GM23338 (cell line): ENCODE results near the gene C8G. TPM values are rescaled to one million over a fixed set of nuclear protein-coding genes. Genes with fewer than 3 reads are reported as not detected.

Experiments
- ATAC-seq: fragments of 200-7000 bp; cut with Tn5 transposase; 3 replicates; pipeline ENCODE4 v1.9.1; 2020
- DNase-seq: peaks from one replicate; pipeline ENCODE4 v3.0.0-alpha.2; 2015; ENCODE audit warnings: low spot score
- H2AFZ ChIP-seq: fragments of 200-600 bp; sonication (generic); 2 replicates; pipeline ENCODE4 v1.8.0; 2016; ENCODE audit warnings: antibody characterized with exemption, mild to moderate bottlenecking, moderate library complexity
- H3F3A ChIP-seq: fragments of 200-600 bp; sonication (generic); replicated peaks from 2 replicates; pipeline ENCODE4 v1.8.0; 2017; ENCODE audit warnings: antibody characterized with exemption, mixed run types, low read depth
- H3K27ac ChIP-seq: fragments of 200-600 bp; sonication (generic); 2 replicates; pipeline ENCODE4 v1.6.1; 2016; ENCODE audit warnings: low read depth
- H3K27me3 ChIP-seq: fragments of 200-600 bp; sonication (generic); 2 replicates; pipeline ENCODE4 v1.8.0; 2016; ENCODE audit warnings: mild to moderate bottlenecking, mixed run types, moderate library complexity; ENCODE audit not compliant: insufficient read depth
- H3K36me3 ChIP-seq: fragments of 200-600 bp; sonication (generic); 2 replicates; pipeline ENCODE4 v1.8.0; 2016; ENCODE audit warnings: mild to moderate bottlenecking; ENCODE audit not compliant: insufficient read depth
- H3K4me1 ChIP-seq: fragments of 200-600 bp; sonication (generic); 2 replicates; pipeline ENCODE4 v1.8.0; 2016; ENCODE audit warnings: mild to moderate bottlenecking, moderate library complexity; ENCODE audit not compliant: insufficient read depth
- H3K4me2 ChIP-seq: fragments of 200-600 bp; sonication (generic); 2 replicates; pipeline ENCODE4 v1.7.1; 2017; ENCODE audit warnings: mixed run types
- H3K4me3 ChIP-seq: fragments of 200-600 bp; sonication (generic); 2 replicates; pipeline ENCODE4 v1.6.1; 2016; ENCODE audit warnings: mixed run types
- H3K79me2 ChIP-seq: fragments of 200-600 bp; sonication (generic); replicated peaks from 2 replicates; pipeline ENCODE4 v1.8.0; 2017; ENCODE audit warnings: mild to moderate bottlenecking; ENCODE audit not compliant: insufficient read depth
- H3K9me2 ChIP-seq: fragments of 200-600 bp; sonication (generic); 2 replicates; pipeline ENCODE4 v1.8.0; 2017; ENCODE audit not compliant: insufficient read depth
- H4K20me1 ChIP-seq: fragments of 200-600 bp; sonication (generic); replicated peaks from 2 replicates; pipeline ENCODE4 v1.8.0; 2017; ENCODE audit warnings: mild to moderate bottlenecking; ENCODE audit not compliant: insufficient read depth
- H3K27ac Mint-ChIP-seq: 2 replicates; pipeline ENCODE4 v1.8.0; 2020; ENCODE audit warnings: inconsistent platforms, mild to moderate bottlenecking, moderate library complexity, mixed read lengths
- H3K27me3 Mint-ChIP-seq: 3 replicates; pipeline ENCODE4 v1.8.0; 2022; ENCODE audit warnings: low read depth, mild to moderate bottlenecking, moderate library complexity, mixed read lengths, inconsistent platforms; ENCODE audit not compliant: insufficient read depth, poor library complexity
- H3K36me3 Mint-ChIP-seq: 3 replicates; pipeline ENCODE4 v1.8.0; 2021; ENCODE audit warnings: low read depth, mild to moderate bottlenecking, inconsistent platforms, moderate library complexity, mixed read lengths
- H3K4me1 Mint-ChIP-seq: 3 replicates; pipeline ENCODE4 v1.8.0; 2020; ENCODE audit warnings: mild to moderate bottlenecking, inconsistent platforms, mixed read lengths
- H3K4me3 Mint-ChIP-seq: 3 replicates; pipeline ENCODE4 v1.8.0; 2021; ENCODE audit warnings: moderate library complexity, mild to moderate bottlenecking, inconsistent platforms, mixed read lengths
- H3K9me3 Mint-ChIP-seq: 3 replicates; pipeline ENCODE4 v1.8.0; 2020; ENCODE audit warnings: moderate library complexity, mild to moderate bottlenecking, inconsistent platforms, mixed read lengths
- CREB1 ChIP-seq: fragments of 250-450 bp; sonication (Bioruptor Pico); IDR thresholded peaks from 2 replicates; pipeline ENCODE4 v1.5.0; 2020; ENCODE audit warnings: low read depth, mild to moderate bottlenecking, moderate library complexity
- EZH2phosphoT487 ChIP-seq: fragments of 200-600 bp; sonication (generic); IDR thresholded peaks from one replicate; pipeline ENCODE4 v1.8.1; 2018; ENCODE audit warnings: antibody characterized with exemption; ENCODE audit not compliant: unreplicated experiment
- JUNB ChIP-seq: IDR thresholded peaks from one replicate; pipeline ENCODE4 v1.6.1; 2016; ENCODE audit warnings: antibody characterized with exemption; ENCODE audit not compliant: unreplicated experiment
- NANOG ChIP-seq: IDR thresholded peaks from 2 replicates; pipeline ENCODE4 v1.6.1; 2016; ENCODE audit warnings: antibody characterized with exemption, borderline replicate concordance
- POLR2AphosphoS5 ChIP-seq: IDR thresholded peaks from 2 replicates; pipeline ENCODE4 v1.6.1; 2016; ENCODE audit warnings: antibody characterized with exemption, low read depth
- ZNF114 ChIP-seq: fragments of 250-450 bp; sonication (Bioruptor Pico); IDR thresholded peaks from 2 replicates; pipeline ENCODE4 v1.5.0; 2020; ENCODE audit warnings: mild to moderate bottlenecking, moderate library complexity
- ZNF462 ChIP-seq: fragments of 250-450 bp; sonication (Bioruptor Pico); IDR thresholded peaks from 2 replicates; pipeline ENCODE4 v1.5.0; 2020; ENCODE audit warnings: mild to moderate bottlenecking, moderate library complexity
- polyA plus RNA-seq: library from polyadenylated mRNA; unstranded; fragments of >200 nt; fragmentation: Nextera tagmentation; extraction: Ambion mirVana; gene quantifications from 2 replicates; pipeline ENCODE4 v1.2.1, GENCODE V29; 2016
- total RNA-seq: library from RNA; depleted of rRNA; stranded (reverse); fragments of >200 nt; shearing (Covaris generic); gene quantifications from 2 replicates; pipeline ENCODE4 v1.2.3, GENCODE V29; 2014

C8G gene
- total and polyA plus RNA-seq, 2 experiments from 2014 or later, result not detected

GRCh38 chr9:136915632-136916329 lies 29.3 kb upstream of the C8G start (continued):
- TF ChIP-seq ZNF462 (CRISPR knock-in tag) (no peak), EZH2phosphoT487 (no peak)

GRCh38 chr9:136916330-136917184 lies 28.5 kb upstream of the C8G start:
- no peak overlapping the region for H3K4me3 ChIP-seq
- no peaks in the 10 kb centered on the region for H3K9me2 ChIP-seq
- H3F3A ChIP-seq, result no peaks in the 10 kb centered on the region
- Mint-ChIP-seq H3K4me1 (no peaks in the 10 kb centered on the region), H3K9me3 (no peaks in the 10 kb centered on the region), H3K27me3 (peaks cover 12% of the 10 kb centered on the region), H3K4me3 (no peak overlapping the region), H3K36me3 (peaks cover 49% of the 10 kb centered on the region), H3K27ac (no peak overlapping the region)
- ATAC-seq (no peak), DNase-seq (no peak)
- H3K4me2 ChIP-seq, result no peak overlapping the region
- peaks cover 7% of the 10 kb centered on the region; the same call in 1 of the 2 replicates for H4K20me1 ChIP-seq
- H3K4me1 ChIP-seq, result no peaks in the 10 kb centered on the region
- no peaks in the 10 kb centered on the region; the same call in 1 of the 2 replicates for H3K79me2 ChIP-seq
- H3K27me3 ChIP-seq, result no peaks in the 10 kb centered on the region
- peaks cover 5% of the 10 kb centered on the region for H3K36me3 ChIP-seq
- H2AFZ ChIP-seq, result no peak overlapping the region
- H3K27ac ChIP-seq, result no peak overlapping the region
- no peak for TF ChIP-seq ZNF114 (CRISPR knock-in tag)
- no peak for TF ChIP-seq ZNF462 (CRISPR knock-in tag)
- no peak for TF ChIP-seq POLR2AphosphoS5
- no peak for TF ChIP-seq NANOG
- TF ChIP-seq EZH2phosphoT487, result no peak
- no peak for TF ChIP-seq CREB1
- TF ChIP-seq JUNB, result no peak
